Measurements from ENCODE around the gene VSIG4. TPM values are rescaled to one million over a fixed set of nuclear protein-coding genes. Genes with fewer than 3 reads are reported as not detected.

The VSIG4 gene
- total RNA-seq, 1 experiment from 2014 or later: not detected

GRCh38 chrX:66043584-66043983 lies 3.7 kb upstream of the VSIG4 start:
- H3K18ac ChIP-seq (ENCODE audit: insufficient read length, low read depth, low read length): no peak overlapping the region
- H3K9me3 Mint-ChIP-seq: peaks cover 37 to 44% of the 10 kb centered on the region in 2 experiments
- H2BK12ac ChIP-seq (ENCODE audit: insufficient read length, low read depth, low read length): no peak overlapping the region
- H3K27ac ChIP-seq (ENCODE audit: insufficient read length, low read depth, low read length): no peak overlapping the region
- no peaks in the 10 kb centered on the region for H3K79me2 ChIP-seq (ENCODE audit: insufficient read depth, low read length)
- no peak overlapping the region for H3K4me3 Mint-ChIP-seq
- no CpG with 5 or more reads among the region's 3 CpGs for whole genome bisulfite sequencing (ENCODE audit: extremely low coverage, insufficient read length, low lambda C conversion rate)
- H3K23me2 ChIP-seq (ENCODE audit: insufficient read length, low read depth, low read length, poor library complexity, severe bottlenecking): no peaks in the 10 kb centered on the region
- no peak overlapping the region for H4K5ac ChIP-seq (ENCODE audit: insufficient read length, low read depth, low read length)
- peaks cover 41% of the 10 kb centered on the region for H3K9me3 ChIP-seq (ENCODE audit: control insufficient read depth, low read depth, low read length)
- H2BK5ac ChIP-seq (ENCODE audit: insufficient read length, low read length): no peak overlapping the region
- H3K36me3 Mint-ChIP-seq (ENCODE audit: insufficient read depth in 1 of 3, low read depth in 3 of 3): peaks cover 0 to 2% (median 0%) of the 10 kb centered on the region in 3 experiments; a peak in 1 of 7 replicates
- H3K27me3 Mint-ChIP-seq (ENCODE audit: low read depth): no peaks in the 10 kb centered on the region; the same call in 1 of the 2 replicates
- no peaks in the 10 kb centered on the region for H3K27me3 ChIP-seq (ENCODE audit: insufficient read depth, low read length)
- no peaks in the 10 kb centered on the region for H3K4me1 ChIP-seq (ENCODE audit: insufficient read depth, low read length)
- no peak overlapping the region for H2BK120ac ChIP-seq (ENCODE audit: low read depth, low read length, poor library complexity, severe bottlenecking)
- H3K56ac ChIP-seq (ENCODE audit: insufficient read length, low read depth, low read length): no peak overlapping the region
- no peak overlapping the region for H2BK15ac ChIP-seq (ENCODE audit: low read depth, low read length)
- no peak overlapping the region for H2AK5ac ChIP-seq (ENCODE audit: insufficient read length, low read length)
- DNase-seq: no peak
- H4K8ac ChIP-seq (replicated peaks; ENCODE audit: insufficient read length, low read depth, low read length): no peak overlapping the region
- H4K91ac ChIP-seq (ENCODE audit: insufficient read length, low read depth, low read length): no peak overlapping the region
- H3K4me2 ChIP-seq (ENCODE audit: insufficient read depth, insufficient read length, low read length): no peak overlapping the region
- H4K20me1 ChIP-seq (ENCODE audit: control insufficient read depth, insufficient read depth, insufficient read length): no peaks in the 10 kb centered on the region
- H3K14ac ChIP-seq (ENCODE audit: insufficient read depth, low read length): no peak overlapping the region
- H3K4ac ChIP-seq (ENCODE audit: low read depth, low read length): no peak overlapping the region
- no peak overlapping the region for H3K27ac Mint-ChIP-seq
- H2BK20ac ChIP-seq (ENCODE audit: low read depth, low read length, poor library complexity, severe bottlenecking): no peak overlapping the region
- no peak overlapping the region for H3K9ac ChIP-seq (ENCODE audit: extremely low read depth, insufficient read length, low read length)
- H3T11ph ChIP-seq (ENCODE audit: low read length): no peak overlapping the region
- H2AFZ ChIP-seq (ENCODE audit: low read length): no peak overlapping the region
- no peaks in the 10 kb centered on the region for H3K4me1 Mint-ChIP-seq
- no peak overlapping the region for H3K23ac ChIP-seq (ENCODE audit: insufficient read length, low read depth, low read length)
- no peak for TF ChIP-seq CTCF (conservative IDR thresholded peaks at IDR 0.05)
- H3K79me1 ChIP-seq (ENCODE audit: insufficient read depth, low read depth, low read length, poor library complexity, severe bottlenecking): no peaks in the 10 kb centered on the region
